Heart left ventricle (tissue), 16 donors: Measurements from ENCODE around the gene ERCC2. TPM values are rescaled to one million over a fixed set of nuclear protein-coding genes. Genes with fewer than 3 reads are reported as not detected.
"Not testable (repeated sequence)": the region's sequence is repeated elsewhere in the genome, so short reads cannot be mapped to it uniquely, and the experiment has no call there.

Experiments used
- ATAC-seq, 4 donors: fragments of 200-7000 bp; cut with Tn5 transposase; one replicate each; pipeline ENCODE4 v1.9.1; 2020 to 2022; ENCODE audit warnings: moderate library complexity in 4 of 4, mild to moderate bottlenecking in 3 of 4, moderate number of reproducible peaks in 1 of 4
- DNase-seq, 5 donors: peaks; one replicate each; pipeline ENCODE4 v3.0.0-alpha.2; 2020
- H3K27ac ChIP-seq, 12 donors: fragments of 200-600 bp; sonication (generic) in 4 of 12; one replicate each; pipeline versions ENCODE4 v1.5.0 to v1.8.0; 2016 to 2022; ENCODE audit warnings: mild to moderate bottlenecking in 2 of 12
- H3K27me3 ChIP-seq, 9 donors: fragments of 200-600 bp; sonication (generic) in 2 of 9; one replicate each; pipeline versions ENCODE4 v1.5.1 to v1.8.0; 2016 to 2022; ENCODE audit warnings: mild to moderate bottlenecking in 3 of 9
- H3K36me3 ChIP-seq, 9 donors: fragments of 200-600 bp; sonication (generic) in 2 of 9; one replicate each; pipeline versions ENCODE4 v1.5.0 to v1.8.0; 2018 to 2022; ENCODE audit warnings: mild to moderate bottlenecking in 2 of 9
- H3K4me1 ChIP-seq, 12 donors: fragments of 200-600 bp; sonication (generic) in 4 of 12; one replicate each; pipeline versions ENCODE4 v1.5.0 to v1.8.0; 2016 to 2022; ENCODE audit warnings: mild to moderate bottlenecking in 3 of 12
- H3K4me3 ChIP-seq, 12 donors: fragments of 200-600 bp; sonication (generic) in 4 of 12; one replicate each; pipeline versions ENCODE4 v1.5.0 to v1.8.0; 2017 to 2022; ENCODE audit warnings: mild to moderate bottlenecking in 9 of 12, moderate library complexity in 4 of 12
- H3K9me3 ChIP-seq, 12 donors: fragments of 200-600 bp; sonication (generic) in 4 of 12; one replicate each; pipeline versions ENCODE4 v1.5.0 to v1.8.0; 2016 to 2022; ENCODE audit warnings: mild to moderate bottlenecking in 1 of 12
- CTCF ChIP-seq, 12 donors: fragments of 200-600 bp; sonication (generic) in 4 of 12; IDR thresholded peaks; one replicate each; pipeline versions ENCODE4 v1.5.0 to v1.8.0; 2018 to 2022; ENCODE audit warnings: antibody characterized with exemption in 12 of 12, mild to moderate bottlenecking in 5 of 12
- POLR2A ChIP-seq, 2 donors: fragments of 450-650 bp; IDR thresholded peaks; one replicate each; pipeline ENCODE4 v1.6.1; 2017; ENCODE audit warnings: antibody characterized with exemption in 2 of 2, mild to moderate bottlenecking in 2 of 2, moderate library complexity in 2 of 2
- WGBS, 4 donors: extraction: QIAGEN DNeasy Blood & Tissue Kit in 2 of 4; methylation state at CpG; one replicate each; pipeline versions ENCODE4 v1.1.5 to v1.1.7; 2013 to 2018; 5-methylcytosine and 5-hydroxymethylcytosine counted together
- intact Hi-C, 10 donors: fragments of 100-400 bp; cut with DNase I; formaldehyde crosslinking; loops; one replicate each; pipeline versions ENCODE4 v1.11.1 to v1.14.2; 2022
- polyA plus RNA-seq, 2 donors: library from polyadenylated mRNA; stranded (reverse); fragments of 200-250 nt; gene quantifications; one replicate each; pipeline ENCODE4 v1.2.3, GENCODE V29; 2013
- total RNA-seq, 9 donors: library from RNA; depleted of rRNA in 2 of 9; stranded (reverse); fragments of >200 nt in 2 of 9; fragmentation: NEBNext Ultra II Directional in 3 of 9; extraction: Animal tissue kit (Norgen Biotek cat#: 25700) in 3 of 9; gene quantifications; one replicate each; pipeline versions ENCODE4 v1.1.0 to v1.2.4, GENCODE V29; 2016 to 2023
- donor health status: ischemic (EF 13 %, LVEDD 7.1; RV severe dilation, severe dysfunction).
- donor health status: healthy with polysubstance abuse.
- donor health status: DM: no; HTN: yes; CAD: no.
- donor health status: DM: no; HTN: no; CAD: no.
- donor health status: ischemic (EF 25% LVEDD 6.9; RV normal size, moderate dysfunction).
- donor health status: ischemic (EF 25% LVEDD 5.7; RV mildly dilated, moderate dysfunction).
- donor health status: healthy.
- donor health status: DM: yes; HTN: yes; CAD: no.
- donor health status: ischemic (EF 35%, LVEDD 5.7; RV mildly dilated, moderate dysfunction).
- donor health status: nonischemic (EF 11% LVEDD 7.7; RV severe dilation, severe dysfunction).
- donor health status: DM: yes; HTN: yes; CAD: no.
- donor health status: PGD.
- donor health status: ischemic (EF 29% LVEDD 5.4; RV normal size, mild dysfunction).
- donor health status: nonischemic (EF 23%, LVEDD 6.1; RV moderate dilation, normal function).

ERCC2 gene
- total and polyA plus RNA-seq, 11 donors: 5.8 to 24.1 (median 12.4) TPM

- Histone ChIP-seq H3K4me3 (peak within 1 kb of the TSS in 9 of 12 donors; percentile 6 to 45 (median 22)), H3K36me3 (no peaks in the 10 kb centered on the region), H3K4me1 (peaks cover 0 to 15% (median 1%) of the 10 kb centered on the region in 12 donors), H3K27me3 (peaks cover 10 to 23% (median 14%) of the 10 kb centered on the region in 9 donors), H3K9me3 (no peaks in the 10 kb centered on the region), H3K27ac (no peak within 1 kb of the TSS)
- WGBS, 4 donors: 11 to 24% (median 17%) methylated on average over 24 to 50 of the region's 50 CpGs
- DNase-seq (no peak), ATAC-seq (no peak)
- intact Hi-C loops: loop anchor here in 1 of 10 donors (10.0 kb wide), 2 partner anchors 146 to 436 kb away; partner anchors contain the start of gene APOE
- TF ChIP-seq CTCF (IDR thresholded peaks at IDR 0.05) (no peak), POLR2A (IDR thresholded peaks at IDR 0.05) (no peak)
Measured at GRCh38 chr19:45340232-45340898, 30.0 kb downstream of the ERCC2 start, which contains the start of gene KLC3. TSS of gene KLC3 (plus strand) at chr19:45340750. CDS start at chr19:45345542, 4,792 bp downstream.

DNA sequence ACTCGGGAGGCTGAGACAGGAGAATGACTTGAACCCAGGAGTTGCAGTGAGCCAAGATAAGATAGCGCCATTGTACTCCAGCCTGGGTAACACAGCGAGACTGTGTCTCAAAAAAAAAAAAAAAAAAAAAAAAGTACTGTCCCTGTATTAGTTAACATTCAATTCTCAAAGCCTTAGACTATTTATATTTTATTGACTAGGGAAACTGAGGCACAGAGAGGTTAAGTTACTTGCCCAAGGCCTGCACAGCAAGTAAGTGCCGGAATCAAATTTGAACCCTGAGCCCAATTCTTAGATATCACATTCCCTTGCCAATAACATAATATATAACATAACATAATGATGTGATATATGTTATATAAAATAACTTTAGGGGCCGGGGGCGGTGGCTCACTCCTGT is 30.7 kb downstream of the ERCC2 start:
- H3K27ac ChIP-seq: no peak overlapping the region
- no peaks in the 10 kb centered on the region for H3K9me3 ChIP-seq
- TF ChIP-seq CTCF (IDR thresholded peaks at IDR 0.05): no peak
- no peak for TF ChIP-seq POLR2A (IDR thresholded peaks at IDR 0.05)
- intact Hi-C loops: loop anchor here in 8 of 10 donors (2.0 to 10.0 kb wide), 9 partner anchors 87 to 437 kb away; partner anchors contain the start of genes APOE (in 5 of the 8), MARK4 (in 5 of the 8) and NKPD1 (in 1 of the 8)
- H3K4me3 ChIP-seq: no peak overlapping the region
- no peaks in the 10 kb centered on the region for H3K36me3 ChIP-seq
- peaks cover 0 to 15% (median 1%) of the 10 kb centered on the region in 12 donors for H3K4me1 ChIP-seq
- WGBS, 4 donors: 75 to 88% (median 82%) methylated on average over 6 of the region's 6 CpGs
- ATAC-seq (no peak), DNase-seq (no peak)
- peaks cover 10 to 23% (median 14%) of the 10 kb centered on the region in 9 donors for H3K27me3 ChIP-seq

GRCh38 chr19:45336696-45337251 is 33.6 kb downstream of the ERCC2 start:
- 61 to 69% (median 66%) methylated on average over 11 of the region's 11 CpGs for WGBS, 4 donors
- no peak for ATAC-seq
- TF ChIP-seq POLR2A (IDR thresholded peaks at IDR 0.05) (no peak), CTCF (IDR thresholded peaks at IDR 0.05) (no peak)

DNA sequence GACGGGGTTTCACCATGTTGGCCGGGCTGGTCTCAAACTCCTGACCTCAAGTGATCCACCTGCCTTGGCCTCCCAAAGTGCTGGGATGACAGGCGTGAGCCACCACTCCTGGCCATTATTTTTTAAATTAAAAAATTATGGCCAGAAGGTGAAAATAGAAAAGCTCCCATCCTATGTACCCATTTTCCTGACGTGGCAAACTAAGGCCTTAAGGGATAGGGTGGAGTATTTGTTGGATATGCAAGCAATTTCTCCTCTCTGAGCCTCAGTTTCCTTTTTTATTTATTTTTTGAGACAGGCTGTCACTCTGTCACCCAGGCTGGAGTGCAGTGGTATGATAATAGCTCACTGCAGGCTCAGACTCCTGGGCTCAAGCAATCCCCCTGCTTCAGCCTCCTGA is 35.5 kb downstream of the ERCC2 start:
- not testable (repeated sequence) for DNase-seq, H3K4me1 ChIP-seq, H3K36me3 ChIP-seq, H3K27ac ChIP-seq, H3K9me3 ChIP-seq, ATAC-seq, H3K4me3 ChIP-seq
- WGBS, 4 donors: 88 to 93% (median 90%) methylated on average over 4 of the region's 4 CpGs
- peaks cover 1 to 12% (median 3%) of the 10 kb centered on the region in 9 donors for H3K27me3 ChIP-seq
- intact Hi-C loops: loop anchor here in 6 of 10 donors (5.0 to 10.0 kb wide), 6 partner anchors 83 to 433 kb away; partner anchors contain the start of genes MARK4 (in 5 of the 6), APOE (in 4 of the 6) and NKPD1 (in 1 of the 6)

More at GRCh38 chr19:45336696-45337251, 33.6 kb downstream of the ERCC2 start:
- intact Hi-C loops: loop anchor here in 6 of 10 donors (5.0 to 10.0 kb wide), 6 partner anchors 84 to 434 kb away; partner anchors contain the start of genes MARK4 (in 5 of the 6), APOE (in 4 of the 6) and NKPD1 (in 1 of the 6)
- H3K4me3 ChIP-seq: no peak overlapping the region
- no peak overlapping the region for H3K27ac ChIP-seq
- no peak for DNase-seq
- H3K4me1 ChIP-seq: peaks cover 0 to 15% (median 1%) of the 10 kb centered on the region in 12 donors
- no peaks in the 10 kb centered on the region for H3K36me3 ChIP-seq
- H3K9me3 ChIP-seq: no peaks in the 10 kb centered on the region
- peaks cover 10 to 23% (median 14%) of the 10 kb centered on the region in 9 donors for H3K27me3 ChIP-seq
